Stimulated activated CD8-positive, alpha-beta memory T cell treated with anti-CD3 and anti-CD28 coated beads, Interleukin-4, amount 100 ng/mL, for 1 hour (primary cell): Measurements from ENCODE around the gene SLC37A4.

ENCODE experiments used
- DNase-seq, 2 donors: peaks; one replicate each; pipeline ENCODE4 v3.0.0-alpha.2; 2020; ENCODE audit warnings: low read depth in 2 of 2, low spot score in 1 of 2

SLC37A4 gene

GRCh38 chr11:118979434-118979833, 51.2 kb downstream of the SLC37A4 start:
- no peak for DNase-seq

GRCh38 chr11:118975771-118976709, 54.6 kb downstream of the SLC37A4 start:
- DNase-seq, result no peak
